ENCODE measurements around the gene NFAT5. TPM values are rescaled to one million over a fixed set of nuclear protein-coding genes. Genes with fewer than 3 reads are reported as not detected.

NFAT5 gene
- total RNA-seq, 2 donors from 2014 or later = 77.3 to 98.6 TPM

DNA sequence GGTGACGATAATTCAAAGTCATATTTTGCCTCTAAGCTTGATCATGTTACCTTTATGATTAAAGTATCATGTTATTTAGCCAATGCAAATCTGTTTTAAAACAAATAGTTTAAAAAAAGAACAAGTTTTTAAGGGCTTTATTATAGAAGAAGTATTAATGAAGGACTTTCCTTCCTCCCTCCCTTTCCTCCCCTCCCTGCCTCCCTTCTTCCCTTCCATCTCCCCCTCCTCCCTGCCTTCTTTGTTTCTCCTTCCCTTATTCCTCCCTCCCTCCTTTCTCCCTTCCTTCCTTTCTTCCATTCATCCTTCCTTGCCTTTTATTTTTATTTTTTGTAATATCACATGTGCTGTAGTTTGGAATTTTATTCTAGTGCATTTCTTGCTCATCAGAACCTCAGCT is 134.1 kb downstream of the NFAT5 start:
- no peak for ATAC-seq (ENCODE audit: insufficient number of reproducible peaks, low FRiP score, low read depth)
- Histone ChIP-seq H3K27me3 (replicated peaks; ENCODE audit: insufficient read depth) (no peaks in the 10 kb centered on the region), H3K9me3 (no peaks in the 10 kb centered on the region), H3K4me3 (no peak overlapping the region), H3K4me1 (ENCODE audit: control insufficient read depth in 1 of 2, low read depth in 2 of 2) (no peaks in the 10 kb centered on the region), H3K36me3 (peaks cover 17% of the 10 kb centered on the region), H3K27ac (no peak overlapping the region)
- TF ChIP-seq, protein P1, sequence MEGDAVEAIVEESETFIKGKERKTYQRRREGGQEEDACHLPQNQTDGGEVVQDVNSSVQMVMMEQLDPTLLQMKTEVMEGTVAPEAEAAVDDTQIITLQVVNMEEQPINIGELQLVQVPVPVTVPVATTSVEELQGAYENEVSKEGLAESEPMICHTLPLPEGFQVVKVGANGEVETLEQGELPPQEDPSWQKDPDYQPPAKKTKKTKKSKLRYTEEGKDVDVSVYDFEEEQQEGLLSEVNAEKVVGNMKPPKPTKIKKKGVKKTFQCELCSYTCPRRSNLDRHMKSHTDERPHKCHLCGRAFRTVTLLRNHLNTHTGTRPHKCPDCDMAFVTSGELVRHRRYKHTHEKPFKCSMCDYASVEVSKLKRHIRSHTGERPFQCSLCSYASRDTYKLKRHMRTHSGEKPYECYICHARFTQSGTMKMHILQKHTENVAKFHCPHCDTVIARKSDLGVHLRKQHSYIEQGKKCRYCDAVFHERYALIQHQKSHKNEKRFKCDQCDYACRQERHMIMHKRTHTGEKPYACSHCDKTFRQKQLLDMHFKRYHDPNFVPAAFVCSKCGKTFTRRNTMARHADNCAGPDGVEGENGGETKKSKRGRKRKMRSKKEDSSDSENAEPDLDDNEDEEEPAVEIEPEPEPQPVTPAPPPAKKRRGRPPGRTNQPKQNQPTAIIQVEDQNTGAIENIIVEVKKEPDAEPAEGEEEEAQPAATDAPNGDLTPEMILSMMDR (IDR thresholded peaks at IDR 0.05) = no peak
- DNase-seq (ENCODE audit: low spot score) = no peak

DNA sequence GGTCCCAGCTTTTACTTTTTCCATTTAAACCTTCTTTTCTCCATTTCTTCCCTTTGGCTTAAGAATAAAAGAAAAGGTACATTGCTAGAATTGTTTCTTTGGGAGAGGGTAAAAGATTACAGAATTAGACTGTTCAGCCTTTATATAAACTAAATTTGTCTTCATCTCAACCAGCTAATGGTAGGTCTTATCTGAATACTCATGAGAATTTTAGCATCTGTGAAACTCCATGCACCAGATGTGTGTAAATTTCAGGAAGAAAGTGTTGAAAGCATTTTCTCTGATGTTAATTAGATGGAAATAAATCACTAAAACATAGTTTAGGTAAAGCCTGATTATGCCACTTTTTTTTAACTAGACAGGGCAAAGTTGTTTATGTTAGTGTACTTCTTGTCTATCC is 135.7 kb downstream of the NFAT5 start:
- Histone ChIP-seq H3K4me1 (ENCODE audit: control insufficient read depth in 1 of 2, low read depth in 2 of 2) (no peaks in the 10 kb centered on the region), H3K9me3 (no peaks in the 10 kb centered on the region), H3K36me3 (peaks cover 7% of the 10 kb centered on the region), H3K4me3 (no peak overlapping the region), H3K27ac (no peak overlapping the region), H3K27me3 (replicated peaks; ENCODE audit: insufficient read depth) (no peaks in the 10 kb centered on the region)
- TF ChIP-seq, protein P1 (IDR thresholded peaks at IDR 0.05) = no peak
- no peak for ATAC-seq (ENCODE audit: insufficient number of reproducible peaks, low FRiP score, low read depth)
- DNase-seq (ENCODE audit: low spot score) = no peak

DNA sequence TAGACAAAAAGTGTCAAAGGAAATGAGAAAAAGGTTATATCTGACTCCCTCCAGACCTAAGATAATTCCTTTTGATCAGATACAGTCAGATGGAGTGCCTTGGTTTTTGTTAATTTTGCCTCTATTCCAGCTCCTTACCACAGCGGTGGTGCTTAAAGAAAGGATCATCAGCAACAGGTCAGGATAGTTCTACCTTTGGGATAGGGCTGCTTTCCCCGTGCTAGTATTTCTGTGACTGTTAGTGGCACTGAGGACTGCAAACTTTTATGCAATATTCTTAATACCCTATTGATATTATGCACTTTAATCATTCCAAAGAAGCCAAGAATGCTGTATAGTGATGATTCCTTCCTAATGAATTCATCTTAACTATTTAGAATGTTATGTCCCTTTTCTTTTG is 136.1 kb downstream of the NFAT5 start:
- H3K4me1 ChIP-seq (ENCODE audit: control insufficient read depth in 1 of 2, low read depth in 2 of 2) = no peaks in the 10 kb centered on the region
- no peak for ATAC-seq (ENCODE audit: insufficient number of reproducible peaks, low FRiP score, low read depth)
- TF ChIP-seq, protein P1 (IDR thresholded peaks at IDR 0.05) = no peak
- H3K36me3 ChIP-seq = peaks cover 7% of the 10 kb centered on the region
- H3K4me3 ChIP-seq = no peak overlapping the region
- DNase-seq (ENCODE audit: low spot score) = no peak
- no peaks in the 10 kb centered on the region for H3K9me3 ChIP-seq
- no peak overlapping the region for H3K27ac ChIP-seq
- no peaks in the 10 kb centered on the region for H3K27me3 ChIP-seq (replicated peaks; ENCODE audit: insufficient read depth)

DNA sequence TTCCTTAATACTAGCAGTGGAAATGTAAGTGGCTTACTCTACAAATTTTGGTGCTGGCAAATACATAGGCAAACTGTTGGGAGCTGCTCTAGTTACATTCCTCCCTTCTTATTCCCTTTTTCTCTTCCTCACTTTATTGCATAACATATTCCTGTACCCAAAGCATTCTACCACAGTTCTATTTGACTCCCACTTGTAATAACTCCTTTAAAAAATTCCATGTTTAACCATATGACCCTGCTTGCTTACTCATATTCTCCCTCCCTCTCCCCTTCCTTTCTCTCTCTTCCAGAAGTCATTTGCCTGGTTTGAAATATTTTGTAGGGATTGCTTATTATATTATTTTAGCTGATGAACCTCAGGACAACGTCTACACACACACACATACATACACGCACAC is 137.9 kb downstream of the NFAT5 start:
- ATAC-seq (ENCODE audit: insufficient number of reproducible peaks, low FRiP score, low read depth) = no peak

DNA sequence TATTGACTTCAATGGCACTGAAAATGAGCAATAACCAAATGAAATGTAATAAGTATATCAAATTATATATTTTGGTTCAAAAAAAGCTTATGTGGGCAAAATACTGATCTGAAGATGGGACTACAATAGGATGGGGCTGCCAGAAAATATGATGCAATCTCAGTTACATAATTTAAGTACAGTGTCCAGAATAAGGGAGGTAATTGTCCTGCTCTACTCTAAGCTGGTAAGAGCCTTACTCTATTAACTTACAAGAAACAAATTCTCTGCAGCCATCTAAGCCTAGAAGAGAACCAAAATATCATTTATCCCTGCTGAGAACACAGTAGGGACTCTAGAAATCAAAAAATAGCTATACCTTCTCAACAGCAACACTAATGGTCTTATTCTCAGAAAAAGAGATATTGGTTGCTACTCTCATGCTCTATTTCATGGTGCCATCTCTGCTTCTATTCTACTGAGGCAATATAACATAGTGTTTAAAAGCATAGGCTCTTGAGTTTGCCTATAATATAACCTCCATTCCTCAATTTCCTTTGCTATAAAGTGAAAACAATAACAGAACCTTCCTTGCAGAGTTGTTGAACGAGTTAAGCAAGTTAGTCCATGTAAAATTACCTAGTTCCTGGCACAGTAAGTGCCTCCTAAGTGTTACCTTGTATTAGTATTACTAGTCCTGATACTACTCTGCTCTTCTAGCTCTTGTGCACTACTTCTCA is 140.6 kb downstream of the NFAT5 start:
- TF ChIP-seq, protein P1 (IDR thresholded peaks at IDR 0.05) = no peak
- Histone ChIP-seq H3K36me3 (peaks cover 10% of the 10 kb centered on the region), H3K9me3 (no peaks in the 10 kb centered on the region), H3K27me3 (replicated peaks; ENCODE audit: insufficient read depth) (no peaks in the 10 kb centered on the region), H3K27ac (no peak overlapping the region), H3K4me1 (ENCODE audit: control insufficient read depth in 1 of 2, low read depth in 2 of 2) (peaks cover 0 to 4% of the 10 kb centered on the region in 2 donors), H3K4me3 (no peak overlapping the region)
- DNase-seq (ENCODE audit: low spot score) = no peak
- no peak for ATAC-seq (ENCODE audit: insufficient number of reproducible peaks, low FRiP score, low read depth)

More for the DNA sequence above, 137.9 kb downstream of the NFAT5 start:
- Histone ChIP-seq H3K4me1 (ENCODE audit: control insufficient read depth in 1 of 2, low read depth in 2 of 2) (no peaks in the 10 kb centered on the region), H3K36me3 (peaks cover 10% of the 10 kb centered on the region), H3K27me3 (replicated peaks; ENCODE audit: insufficient read depth) (no peaks in the 10 kb centered on the region), H3K4me3 (no peak overlapping the region), H3K27ac (no peak overlapping the region), H3K9me3 (no peaks in the 10 kb centered on the region)
- TF ChIP-seq, protein P1 (IDR thresholded peaks at IDR 0.05) = no peak
- no peak for DNase-seq (ENCODE audit: low spot score)

All from thoracic aorta (tissue), 2 donors.